NCI-H1694 (cell line): ENCODE results near the gene CXCR6.

Experiments
- DNase-seq: peaks from one replicate; lab custom pipeline; 2025; lab: John Stamatoyannopoulos, UW

Gene CXCR6

DNA sequence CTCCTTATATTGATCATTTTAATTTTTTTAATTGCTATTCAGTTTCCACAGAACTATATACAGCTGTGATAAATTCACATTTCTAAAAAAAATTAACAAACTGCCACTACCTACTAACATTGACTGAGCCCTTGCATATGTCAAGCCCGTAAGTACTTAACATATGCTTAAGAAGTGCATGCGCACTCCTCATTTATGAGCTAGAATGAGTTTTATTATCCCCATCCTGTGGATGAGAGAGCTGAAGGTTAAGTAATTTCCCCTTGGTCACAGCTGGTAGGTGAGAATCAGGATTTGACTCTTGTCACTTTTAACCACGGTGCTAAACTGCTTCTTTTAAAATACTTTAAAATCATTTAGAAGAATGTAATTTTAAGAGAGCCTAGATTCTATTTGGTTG lies 25.9 kb downstream of the CXCR6 start:
- DNase-seq = no peak

DNA sequence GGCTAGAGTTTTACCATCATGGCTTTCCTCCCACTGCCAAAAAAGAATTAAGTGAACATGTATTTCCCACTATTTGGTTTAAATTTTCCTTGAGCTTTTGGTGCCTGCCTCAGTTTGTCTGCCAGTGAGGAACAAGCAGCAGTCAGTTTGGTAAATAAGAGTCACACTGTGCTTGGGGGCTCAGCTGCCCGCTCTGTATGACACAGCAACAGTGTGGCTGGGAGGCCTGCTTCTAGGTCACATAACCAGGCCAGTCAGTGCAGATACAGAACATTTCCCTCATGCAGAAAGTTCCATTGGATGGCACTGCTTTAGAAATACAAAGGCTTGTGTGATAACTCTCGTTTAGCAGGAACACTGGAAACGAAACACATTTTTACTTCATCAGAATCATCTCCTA lies 26.7 kb downstream of the CXCR6 start:
- DNase-seq = no peak

DNA sequence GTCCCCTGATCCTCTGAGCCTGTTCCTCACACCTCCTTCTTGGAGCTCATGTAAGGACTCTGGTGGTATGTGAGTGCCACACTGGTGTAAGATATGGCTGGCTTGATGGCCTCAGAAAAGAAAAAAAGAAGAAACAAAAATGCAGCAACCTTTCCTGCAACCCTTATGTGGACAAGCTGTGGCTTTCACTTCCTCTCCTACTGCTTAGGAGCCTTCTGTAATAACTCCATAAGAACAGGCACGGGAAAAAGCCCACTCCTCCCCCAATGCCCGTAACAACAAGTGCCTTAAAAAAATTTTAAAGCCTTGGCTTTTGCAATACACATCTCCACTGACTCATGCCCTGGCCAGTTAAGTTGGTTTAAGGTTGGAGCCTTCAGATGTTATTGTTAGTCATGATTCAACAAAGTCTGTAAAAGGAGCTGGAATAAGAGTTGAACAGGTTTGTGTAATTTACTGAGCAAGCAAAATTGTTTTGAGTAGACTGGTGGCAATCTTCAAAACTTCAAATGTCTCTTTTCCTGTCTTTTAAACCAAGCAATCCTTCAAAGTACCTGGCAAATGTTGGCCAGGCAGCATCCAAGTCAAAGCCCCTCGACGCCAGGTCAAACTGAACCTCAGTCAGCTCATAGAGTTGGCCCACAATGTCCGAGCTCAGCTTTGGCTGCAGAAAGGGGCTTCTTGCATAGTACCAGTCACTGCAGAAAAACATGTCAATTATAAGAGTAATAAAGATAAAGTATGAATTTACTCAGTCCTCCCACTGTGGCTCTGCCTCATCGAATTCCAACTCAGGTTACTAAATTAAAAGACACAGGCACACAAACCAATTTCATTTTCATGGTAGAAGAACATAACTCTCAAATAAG lies 29.5 kb downstream of the CXCR6 start:
- DNase-seq = no peak

DNA sequence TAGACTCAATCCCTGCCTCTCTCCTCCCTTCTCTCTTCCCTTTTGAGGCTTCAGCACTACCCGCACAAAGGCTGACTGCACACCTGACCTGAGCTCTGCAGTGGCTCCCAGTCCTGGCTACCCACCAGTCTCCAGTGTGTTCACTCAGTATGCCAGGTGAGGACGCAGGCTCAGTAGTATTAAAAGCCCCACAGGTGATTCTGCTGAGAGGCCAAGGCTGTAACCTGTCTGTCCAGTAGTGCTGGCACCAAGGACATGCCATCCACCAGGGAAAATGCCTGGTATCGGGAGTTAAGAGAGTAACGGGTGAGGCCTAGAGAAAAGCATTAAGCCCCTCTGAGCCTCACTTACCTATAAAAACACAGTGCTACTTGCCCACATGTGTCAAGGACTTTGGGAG lies 31.4 kb downstream of the CXCR6 start:
- DNase-seq = no peak

DNA sequence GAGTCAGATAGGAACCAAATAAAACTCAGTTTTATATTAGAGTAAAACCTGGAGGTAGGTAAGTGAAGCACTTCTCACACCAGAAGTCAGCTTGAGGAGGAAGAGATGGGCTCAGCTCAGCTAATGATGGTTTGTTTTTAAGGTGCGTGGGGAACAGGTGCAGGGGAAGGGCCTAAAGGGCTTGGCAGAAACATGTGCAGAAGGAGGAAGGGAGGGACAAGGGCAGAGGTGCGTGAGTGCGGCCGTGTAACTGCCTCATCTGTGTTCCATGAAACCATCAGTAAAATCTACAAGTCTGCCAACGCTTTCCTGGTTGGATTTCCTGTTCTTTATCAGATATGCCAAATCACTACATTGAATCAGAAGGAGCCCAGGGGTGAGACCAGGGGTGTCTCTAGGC lies 32.4 kb downstream of the CXCR6 start:
- DNase-seq = no peak

DNA sequence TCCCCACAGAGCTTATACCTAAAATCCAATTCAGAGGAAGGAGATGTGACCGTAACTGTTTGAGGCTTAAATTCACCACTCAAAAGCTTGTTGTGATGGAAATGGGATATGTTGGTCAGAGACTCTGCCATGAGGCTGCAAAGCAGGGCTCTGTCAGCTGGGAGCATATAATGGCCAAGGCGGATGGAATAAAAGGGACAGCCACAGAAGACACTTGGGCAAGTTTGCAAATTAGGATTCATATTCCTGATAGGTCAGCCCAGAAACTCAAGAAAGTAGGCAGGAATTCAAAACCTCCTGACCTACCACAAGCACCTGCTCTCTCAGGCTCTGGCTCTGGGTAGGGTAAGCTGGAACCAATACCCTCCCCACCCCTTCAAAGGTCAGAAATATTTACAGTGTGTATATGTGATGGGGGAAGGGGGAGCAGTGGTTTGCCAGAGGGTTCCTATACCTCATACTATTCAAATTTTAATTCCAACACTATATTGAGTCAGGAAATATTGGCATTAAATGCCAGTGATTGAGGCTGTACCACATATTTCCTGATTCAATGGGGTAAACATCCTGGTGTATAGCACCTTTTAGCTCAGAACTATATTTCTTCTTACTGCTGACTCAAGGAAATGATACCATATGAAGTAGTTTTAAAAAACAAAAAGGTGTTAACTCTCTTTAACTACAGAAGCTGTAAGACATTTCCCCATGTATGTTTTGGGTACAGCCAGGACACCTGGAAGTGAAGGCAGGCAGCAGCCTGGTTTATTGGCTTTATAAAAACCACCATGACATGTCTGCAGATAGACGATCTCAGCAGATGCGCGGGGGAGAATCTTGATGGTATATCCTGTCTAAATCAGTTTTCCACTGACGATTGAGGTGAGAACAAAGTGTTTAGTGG lies 33.2 kb downstream of the CXCR6 start:
- DNase-seq = no peak

DNA sequence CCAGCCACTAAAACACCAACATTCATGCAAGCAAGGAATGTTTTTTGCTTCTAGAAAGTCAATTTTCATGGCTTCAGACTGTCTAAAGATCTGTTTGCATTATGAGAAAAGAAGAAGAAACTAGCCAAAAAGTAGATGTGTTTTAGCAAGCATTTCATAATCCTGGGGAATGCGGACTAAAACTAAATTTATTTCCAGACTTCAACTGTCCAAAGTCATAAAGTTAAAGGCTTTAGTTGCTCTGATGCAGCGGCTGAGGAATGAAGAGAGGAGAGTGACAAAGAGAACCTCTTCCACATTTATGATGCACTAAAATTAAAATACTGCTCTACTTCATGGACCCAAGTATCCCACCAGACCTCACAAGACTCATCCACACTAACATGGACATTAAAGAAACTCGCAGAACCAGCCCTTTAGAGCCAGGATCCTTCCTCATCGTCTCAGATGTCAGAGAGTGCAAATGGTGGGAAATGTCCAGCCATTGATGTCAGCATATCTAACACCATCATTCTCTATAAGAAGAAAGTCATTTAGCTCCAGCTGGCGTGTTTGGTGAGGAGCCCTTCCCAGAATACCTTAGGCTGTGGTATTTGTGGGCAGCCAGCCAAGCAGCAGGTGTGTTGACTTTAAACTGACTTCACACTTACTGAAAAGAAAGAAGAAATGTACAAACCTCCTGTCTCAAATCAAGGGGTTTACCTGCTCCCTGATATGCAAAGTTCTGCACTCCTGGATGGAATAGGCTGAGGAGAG lies 34.9 kb downstream of the CXCR6 start:
- no peak for DNase-seq

DNA sequence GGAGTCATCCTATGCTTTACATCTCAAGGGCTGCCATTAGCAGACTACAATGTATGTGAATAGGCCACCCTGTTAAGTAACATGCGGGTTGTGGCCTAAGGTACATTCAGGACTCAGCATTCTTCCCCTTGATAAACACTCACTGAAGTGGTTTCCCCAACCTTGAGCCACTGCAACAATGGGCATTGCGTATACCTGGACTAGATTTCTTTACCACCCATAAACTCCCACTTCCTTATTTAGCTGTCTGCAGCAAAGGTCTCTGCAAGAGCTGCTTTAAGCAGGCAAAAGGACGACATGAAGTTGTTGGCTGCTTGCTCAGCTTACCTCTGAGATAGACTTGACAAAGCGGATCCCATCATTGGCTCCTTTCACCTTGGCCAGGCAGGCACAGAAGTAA lies 36.1 kb downstream of the CXCR6 start:
- no peak for DNase-seq

DNA sequence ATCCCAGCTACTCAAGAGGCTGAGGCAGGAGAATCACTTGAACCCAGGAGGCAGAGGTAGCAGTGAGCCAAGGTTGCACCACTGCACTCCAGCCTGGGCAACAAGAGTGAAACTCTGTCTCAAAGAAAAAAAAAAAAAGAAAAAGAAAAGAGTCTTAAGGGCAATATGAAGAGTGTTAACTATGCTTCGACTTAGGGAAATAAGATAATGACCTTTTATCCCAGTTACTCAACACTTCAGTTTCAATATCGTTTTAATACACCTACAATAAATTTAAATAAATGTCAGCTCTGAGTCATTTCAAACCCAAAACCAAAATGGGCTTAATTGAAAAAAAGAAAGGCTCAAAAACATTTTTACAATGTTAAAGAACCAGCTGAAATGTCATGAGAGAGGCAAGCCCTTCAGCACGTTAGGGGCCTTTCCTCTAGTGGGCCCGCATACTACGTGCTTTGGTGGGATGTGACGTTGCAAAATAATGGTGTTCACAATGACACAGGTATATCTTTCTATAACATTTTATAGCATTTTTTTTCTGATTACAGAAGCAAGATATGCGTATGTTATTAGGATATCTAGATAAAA lies 37.1 kb downstream of the CXCR6 start:
- DNase-seq = no peak

DNA sequence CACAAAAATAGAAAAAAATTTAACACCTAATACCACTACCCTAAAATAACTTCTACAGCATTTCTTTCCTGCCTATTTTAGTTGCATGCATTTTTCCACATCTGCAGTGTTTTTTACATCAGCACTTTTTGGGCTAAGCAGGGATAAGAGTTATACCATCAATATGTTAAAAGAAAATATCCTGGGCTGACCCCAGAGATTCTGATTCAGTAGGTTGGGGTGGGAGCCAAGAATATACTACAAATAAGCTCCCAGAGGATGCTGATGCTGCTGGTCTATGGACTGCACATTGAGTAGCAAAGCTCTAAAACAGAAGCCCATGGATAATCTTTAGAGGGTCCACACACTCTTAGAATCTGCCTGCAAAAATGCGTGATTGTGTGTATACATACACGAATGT lies 37.6 kb downstream of the CXCR6 start:
- no peak for DNase-seq

DNA sequence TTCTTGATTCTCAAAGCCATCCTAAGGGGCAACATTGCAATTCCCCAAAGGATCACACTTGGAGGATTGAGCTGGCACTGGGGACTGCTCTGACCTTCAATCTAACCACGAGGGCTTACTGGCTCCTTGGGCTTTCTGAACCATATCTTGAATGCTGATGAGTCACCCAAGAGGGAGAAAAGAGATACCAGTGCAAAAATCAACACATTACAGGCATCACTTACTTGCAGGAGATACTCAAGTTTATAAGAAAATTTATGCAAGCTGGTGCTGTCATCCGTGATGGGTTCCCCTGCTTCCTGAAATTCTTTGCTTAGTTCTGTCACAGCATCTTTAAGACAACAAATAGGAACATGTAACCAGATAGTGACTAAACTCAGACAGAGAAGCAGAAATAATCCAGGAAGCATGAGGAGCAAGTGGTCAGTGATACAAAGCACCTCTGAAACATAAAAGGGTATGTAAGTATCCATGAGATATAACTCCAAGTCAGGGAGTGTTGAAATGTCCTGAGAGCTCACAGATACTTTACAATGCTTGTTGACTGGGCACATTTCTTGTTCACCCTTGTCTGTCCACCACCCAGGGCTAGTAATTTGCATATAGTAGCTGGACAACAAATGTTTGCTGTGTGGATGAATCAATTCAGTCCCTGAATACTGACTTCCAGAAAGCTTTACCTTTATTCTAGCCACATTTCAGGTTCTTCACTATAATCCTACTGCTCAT lies 38.2 kb downstream of the CXCR6 start:
- no peak for DNase-seq

DNA sequence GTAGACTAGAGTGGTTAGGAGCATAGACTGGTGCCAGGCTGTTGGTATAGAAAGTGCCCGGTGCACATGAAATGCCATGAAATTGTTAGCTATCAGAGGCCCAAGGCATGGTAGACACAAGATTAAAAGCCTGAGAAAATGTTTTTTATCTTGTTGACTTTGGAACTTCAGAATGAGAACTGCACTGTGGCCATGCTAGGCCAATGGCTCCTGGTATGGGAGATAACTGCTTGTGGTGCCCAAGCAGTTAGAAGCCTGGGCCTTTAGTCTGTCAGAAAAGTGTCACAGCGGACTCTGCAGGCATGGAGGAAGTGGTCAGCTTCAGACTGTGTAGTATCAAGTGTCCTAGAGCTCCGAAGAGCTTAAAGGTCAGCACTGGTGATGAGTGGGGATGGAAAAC lies 40.5 kb downstream of the CXCR6 start:
- no peak for DNase-seq

DNA sequence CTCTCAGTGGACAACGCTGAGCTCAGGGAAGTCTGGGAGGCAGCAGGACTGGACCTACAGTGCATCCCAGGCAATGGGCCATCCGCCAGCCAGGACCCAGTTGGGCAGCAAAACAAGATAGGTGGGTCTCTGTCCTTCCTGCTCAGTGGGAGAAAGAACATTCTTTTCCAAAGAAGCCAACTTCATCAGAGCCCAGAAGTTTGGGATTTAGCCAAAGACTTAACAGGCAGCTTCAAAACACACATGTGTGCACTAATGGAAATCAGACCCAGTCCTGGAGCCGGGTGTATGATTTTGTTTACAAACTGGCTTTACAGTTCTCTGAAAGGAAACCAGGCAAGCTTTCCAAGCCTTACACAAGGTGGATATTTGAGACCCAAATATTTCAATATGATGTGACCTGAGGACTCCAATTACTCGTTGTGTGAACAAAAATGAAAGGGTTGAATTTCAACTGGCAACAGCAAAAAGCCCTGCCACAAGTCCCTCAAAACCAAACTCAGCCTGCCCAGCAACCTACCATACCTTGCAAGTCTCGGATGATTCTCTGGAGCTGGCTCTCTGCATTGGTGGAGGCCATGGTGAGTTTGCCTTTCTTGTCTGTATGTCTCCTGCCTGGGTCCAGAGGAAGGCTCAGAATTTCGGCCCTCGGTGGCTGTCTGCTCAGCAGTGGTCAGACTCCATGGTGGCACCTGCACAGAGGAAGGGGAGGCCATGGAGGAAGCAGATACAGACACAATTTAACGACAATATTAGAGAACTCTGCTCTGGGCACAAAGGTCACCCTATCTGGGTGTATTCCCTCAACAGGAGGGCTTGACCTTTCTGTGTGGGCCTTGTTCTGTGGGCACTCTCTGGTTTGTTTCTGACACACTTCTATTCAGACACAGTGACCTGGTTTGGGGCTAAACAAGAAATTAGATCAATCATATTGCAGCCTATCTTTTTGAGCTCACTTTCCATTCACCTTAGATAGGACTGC lies 41.4 kb downstream of the CXCR6 start:
- no peak for DNase-seq

DNA sequence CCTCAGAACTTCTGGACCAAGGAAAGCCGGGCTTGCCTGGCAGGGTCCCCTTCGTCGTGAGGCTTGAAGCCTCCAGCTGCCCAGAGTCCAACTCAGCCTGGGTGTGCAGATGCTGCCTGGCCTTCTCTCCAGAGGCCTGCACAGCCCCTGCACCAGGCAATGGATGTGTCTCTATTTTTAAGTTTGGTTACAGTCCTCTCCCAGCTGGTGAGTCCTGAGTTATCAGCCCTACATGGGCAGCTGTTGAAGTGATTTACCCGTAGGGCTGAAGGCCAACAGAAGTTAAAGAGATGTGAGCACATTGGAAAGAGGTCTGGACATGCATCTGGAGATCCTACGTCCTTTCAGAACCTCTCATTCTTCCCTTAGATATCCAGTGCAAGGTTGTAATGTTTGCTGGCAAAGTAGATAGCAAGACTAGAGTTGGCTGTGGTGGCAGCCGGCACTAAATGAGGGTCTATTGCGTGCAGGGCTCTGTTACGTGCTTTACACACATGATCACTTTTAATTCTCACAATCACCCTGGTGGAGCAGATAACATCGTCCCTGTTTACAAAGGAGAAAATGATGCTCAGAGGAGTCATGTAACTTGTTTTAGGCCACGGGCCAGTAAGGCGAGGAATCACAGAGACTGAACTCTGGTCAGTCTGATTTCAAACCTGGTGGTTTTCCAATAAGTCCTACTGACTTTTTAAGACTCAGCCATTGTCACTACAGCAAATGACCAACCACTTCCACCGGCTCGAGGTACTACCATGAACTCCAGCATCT lies 42.5 kb downstream of the CXCR6 start:
- no peak for DNase-seq

DNA sequence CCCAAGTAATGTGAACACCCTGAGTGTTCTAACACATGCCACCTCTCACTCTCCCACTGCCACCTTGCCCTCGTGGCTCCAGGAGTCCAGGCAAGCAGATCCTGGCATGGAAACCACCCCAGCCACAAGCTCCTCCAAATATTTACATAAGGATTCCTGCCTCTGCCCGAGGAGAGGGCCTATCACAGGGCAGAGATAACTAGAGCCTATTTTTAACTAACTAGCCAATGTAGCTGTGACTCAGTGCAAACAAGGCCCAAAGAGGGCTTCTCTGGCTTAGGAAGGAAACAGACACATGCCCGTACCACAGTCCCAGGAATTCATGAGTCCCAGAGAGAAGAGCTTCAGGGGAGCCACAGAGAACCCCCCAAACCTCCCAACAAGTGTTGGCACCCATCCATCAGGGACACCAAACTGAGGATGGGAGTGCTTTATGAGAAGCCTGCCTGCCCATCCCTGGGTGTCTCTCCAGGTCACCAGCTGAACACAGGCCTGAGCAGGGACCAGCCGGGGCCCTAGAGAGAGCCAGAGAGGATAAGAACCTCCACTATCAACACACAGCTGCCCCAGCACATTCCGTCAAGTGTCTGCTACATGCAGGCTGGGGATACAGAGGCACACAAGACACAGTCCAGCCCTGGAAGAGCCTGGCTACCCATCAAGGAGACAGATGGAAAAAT lies 43.2 kb downstream of the CXCR6 start:
- DNase-seq = no peak

DNA sequence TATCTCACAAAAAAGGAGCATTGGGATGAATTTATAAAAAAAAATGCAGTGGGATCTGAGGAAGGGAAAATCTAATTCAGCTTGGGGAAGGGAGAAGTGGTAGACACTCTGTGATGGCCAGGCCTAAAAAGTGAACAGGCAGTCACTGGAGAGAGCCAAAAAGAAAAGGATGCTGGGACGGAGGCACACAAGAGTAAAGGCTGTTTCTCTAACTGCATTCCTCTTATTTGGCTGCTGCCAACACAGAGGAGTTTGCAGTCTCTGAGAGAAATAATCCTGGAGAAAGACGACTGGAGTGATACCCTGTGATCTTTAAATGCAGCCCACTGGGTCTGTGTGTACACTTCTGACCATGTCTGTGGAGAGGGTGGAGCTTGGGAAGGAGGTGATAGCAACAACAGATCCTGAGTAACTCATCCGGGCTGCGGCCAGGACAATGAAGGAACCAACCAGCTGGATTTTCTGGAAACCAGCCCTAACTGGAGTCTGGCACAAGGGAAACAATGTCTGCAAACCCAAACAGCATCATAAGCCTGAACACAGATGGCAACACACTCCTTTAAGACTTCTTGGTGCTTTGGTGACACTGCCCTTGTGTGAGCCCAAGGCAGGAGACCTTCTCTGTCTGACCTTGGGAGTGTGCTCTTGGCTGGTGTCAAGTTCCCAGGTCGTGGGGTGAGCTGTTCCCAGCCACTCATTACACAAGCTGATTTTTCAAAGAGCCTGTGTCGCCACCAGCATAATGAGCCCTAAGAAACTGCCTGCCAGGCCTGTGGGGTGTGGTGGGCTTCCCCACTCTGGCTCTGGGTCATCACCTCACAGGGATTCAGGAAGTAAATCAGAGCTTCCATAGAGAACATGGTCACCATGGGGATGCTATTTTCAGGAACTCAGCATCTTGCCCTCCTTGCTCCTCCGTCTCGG lies 44.4 kb downstream of the CXCR6 start:
- no peak for DNase-seq

DNA sequence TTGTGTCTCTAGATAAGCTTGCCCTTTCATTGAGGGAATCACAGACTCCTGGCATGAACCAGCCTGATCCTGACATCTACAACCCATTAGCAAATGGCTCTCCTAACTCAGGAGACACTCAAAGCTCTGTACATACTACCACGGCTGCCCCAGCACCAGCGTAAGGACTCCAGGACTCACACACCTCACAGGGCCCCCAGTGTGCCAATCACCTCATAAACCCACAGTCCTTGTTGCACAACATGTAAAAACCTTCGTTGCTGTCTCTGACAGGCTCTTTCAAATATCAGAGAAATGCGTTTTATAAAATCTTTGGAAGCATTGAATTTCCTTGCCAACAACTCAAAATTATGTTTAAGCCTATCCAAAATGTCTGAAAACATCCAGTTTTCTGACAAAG lies 45.1 kb downstream of the CXCR6 start:
- DNase-seq = no peak

DNA sequence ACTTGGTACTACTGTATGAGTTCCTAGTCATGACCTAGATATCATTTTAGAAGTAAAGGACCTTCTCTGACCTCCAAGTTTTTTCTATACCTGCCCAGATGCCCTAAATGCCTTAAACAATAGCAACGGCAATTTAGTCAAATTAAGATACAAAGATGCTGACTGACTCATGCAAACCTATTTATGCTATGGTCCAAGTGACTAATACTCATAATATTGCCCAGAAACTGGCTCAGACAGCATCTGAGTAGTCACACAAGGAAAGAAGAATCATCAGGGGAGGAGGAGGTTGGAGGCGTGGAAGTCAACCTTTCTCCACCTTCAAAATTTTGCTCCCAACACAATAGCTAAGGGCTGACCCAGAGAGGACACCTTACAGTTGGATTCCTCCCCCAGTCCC lies 45.5 kb downstream of the CXCR6 start:
- DNase-seq = no peak
